Thyroid gland (tissue), 4 donors: ENCODE measurements around the gene BRMS1L.

Experiments
- POLR2A ChIP-seq, 2 donors: fragments of 450-650 bp; IDR thresholded peaks; one replicate each; pipeline ENCODE4 v1.6.1; 2017; ENCODE audit warnings: antibody characterized with exemption in 2 of 2, mild to moderate bottlenecking in 2 of 2, moderate library complexity in 1 of 2
- TF ChIP-seq, protein P1 (sequence below), 6 experiments: fragments of 200-600 bp in 3 of 6; fragments of 450-650 bp in 3 of 6; sonication (generic) in 3 of 6; IDR thresholded peaks; one replicate each; pipeline ENCODE4 v1.5.1; 2016 to 2019; ENCODE audit warnings: antibody characterized with exemption in 6 of 6, mild to moderate bottlenecking in 2 of 6, inconsistent platforms in 1 of 6, moderate library complexity in 1 of 6

DNA sequence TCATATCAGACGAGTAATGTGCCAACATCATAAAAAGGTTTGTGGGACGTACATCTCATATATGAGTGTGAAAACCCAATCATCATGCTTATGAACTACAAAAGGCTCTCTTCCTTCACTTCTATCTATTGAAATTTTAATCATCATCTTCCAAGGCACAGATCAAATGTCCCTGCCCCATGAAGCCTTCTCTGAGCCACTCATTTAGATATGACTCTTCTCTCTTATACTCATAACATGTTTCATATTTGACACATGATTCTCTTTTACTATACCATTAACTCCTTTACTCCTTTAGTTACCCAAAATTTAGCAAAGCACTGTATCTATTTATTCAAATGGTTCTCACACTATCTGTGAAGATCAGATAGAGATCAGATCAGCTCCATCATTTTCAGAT, 39.3 kb upstream of the BRMS1L start:
- TF ChIP-seq POLR2A (IDR thresholded peaks at IDR 0.05), result no peak
- TF ChIP-seq, protein P1, sequence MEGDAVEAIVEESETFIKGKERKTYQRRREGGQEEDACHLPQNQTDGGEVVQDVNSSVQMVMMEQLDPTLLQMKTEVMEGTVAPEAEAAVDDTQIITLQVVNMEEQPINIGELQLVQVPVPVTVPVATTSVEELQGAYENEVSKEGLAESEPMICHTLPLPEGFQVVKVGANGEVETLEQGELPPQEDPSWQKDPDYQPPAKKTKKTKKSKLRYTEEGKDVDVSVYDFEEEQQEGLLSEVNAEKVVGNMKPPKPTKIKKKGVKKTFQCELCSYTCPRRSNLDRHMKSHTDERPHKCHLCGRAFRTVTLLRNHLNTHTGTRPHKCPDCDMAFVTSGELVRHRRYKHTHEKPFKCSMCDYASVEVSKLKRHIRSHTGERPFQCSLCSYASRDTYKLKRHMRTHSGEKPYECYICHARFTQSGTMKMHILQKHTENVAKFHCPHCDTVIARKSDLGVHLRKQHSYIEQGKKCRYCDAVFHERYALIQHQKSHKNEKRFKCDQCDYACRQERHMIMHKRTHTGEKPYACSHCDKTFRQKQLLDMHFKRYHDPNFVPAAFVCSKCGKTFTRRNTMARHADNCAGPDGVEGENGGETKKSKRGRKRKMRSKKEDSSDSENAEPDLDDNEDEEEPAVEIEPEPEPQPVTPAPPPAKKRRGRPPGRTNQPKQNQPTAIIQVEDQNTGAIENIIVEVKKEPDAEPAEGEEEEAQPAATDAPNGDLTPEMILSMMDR (IDR thresholded peaks at IDR 0.05), result no peak
